Prostate gland (tissue), 2 donors: ENCODE data around the gene ERG.

Source experiments
- POLR2A ChIP-seq: fragments of 450-650 bp; IDR thresholded peaks from one replicate; pipeline ENCODE4 v1.6.1; 2016; ENCODE audit warnings: antibody characterized with exemption, mild to moderate bottlenecking
- POLR2AphosphoS5 ChIP-seq: sonication (generic); formaldehyde crosslinking; IDR thresholded peaks from one replicate; pipeline ENCODE4 v1.6.1; 2017; ENCODE audit warnings: antibody characterized with exemption
- TF ChIP-seq, protein P1 (sequence below), 4 experiments: fragments of 200-600 bp in 2 of 4; fragments of 450-650 bp in 2 of 4; sonication (generic) in 2 of 4; IDR thresholded peaks; 1 replicate in 3 of 4; 2 replicates in 1 of 4; pipeline ENCODE4 v1.5.1; 2016 to 2019; ENCODE audit warnings: antibody characterized with exemption in 4 of 4, mild to moderate bottlenecking in 2 of 4, moderate library complexity in 2 of 4

DNA sequence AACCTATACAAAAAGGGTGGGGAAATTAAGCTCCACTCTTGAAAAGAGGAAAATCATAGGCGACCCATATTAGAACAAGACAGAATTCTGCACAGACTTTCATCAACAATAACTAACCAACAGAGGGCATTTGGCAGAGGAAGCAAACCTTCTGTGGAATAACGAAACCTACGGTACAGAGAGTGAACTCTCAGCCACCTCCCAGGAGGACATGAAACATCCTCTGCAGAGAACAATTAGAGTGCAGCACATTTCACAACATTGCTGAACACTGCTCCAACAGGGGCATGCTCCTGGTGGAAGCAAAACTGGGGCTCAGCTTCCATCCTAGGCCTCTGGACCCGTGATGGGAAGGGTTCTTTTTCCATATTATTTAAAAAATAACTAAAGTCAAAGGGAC, 130.6 kb downstream of the ERG start:
- TF ChIP-seq POLR2A (no peak), POLR2AphosphoS5 (no peak)
- TF ChIP-seq, protein P1, sequence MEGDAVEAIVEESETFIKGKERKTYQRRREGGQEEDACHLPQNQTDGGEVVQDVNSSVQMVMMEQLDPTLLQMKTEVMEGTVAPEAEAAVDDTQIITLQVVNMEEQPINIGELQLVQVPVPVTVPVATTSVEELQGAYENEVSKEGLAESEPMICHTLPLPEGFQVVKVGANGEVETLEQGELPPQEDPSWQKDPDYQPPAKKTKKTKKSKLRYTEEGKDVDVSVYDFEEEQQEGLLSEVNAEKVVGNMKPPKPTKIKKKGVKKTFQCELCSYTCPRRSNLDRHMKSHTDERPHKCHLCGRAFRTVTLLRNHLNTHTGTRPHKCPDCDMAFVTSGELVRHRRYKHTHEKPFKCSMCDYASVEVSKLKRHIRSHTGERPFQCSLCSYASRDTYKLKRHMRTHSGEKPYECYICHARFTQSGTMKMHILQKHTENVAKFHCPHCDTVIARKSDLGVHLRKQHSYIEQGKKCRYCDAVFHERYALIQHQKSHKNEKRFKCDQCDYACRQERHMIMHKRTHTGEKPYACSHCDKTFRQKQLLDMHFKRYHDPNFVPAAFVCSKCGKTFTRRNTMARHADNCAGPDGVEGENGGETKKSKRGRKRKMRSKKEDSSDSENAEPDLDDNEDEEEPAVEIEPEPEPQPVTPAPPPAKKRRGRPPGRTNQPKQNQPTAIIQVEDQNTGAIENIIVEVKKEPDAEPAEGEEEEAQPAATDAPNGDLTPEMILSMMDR (IDR thresholded peaks at IDR 0.05): no peak
